NK-92 (cell line): ENCODE results near the gene WDR31.
"Not testable (repeated sequence)": the region's sequence is repeated elsewhere in the genome, so short reads cannot be mapped to it uniquely, and the experiment has no call there.

Experiments
- DNase-seq: peaks from one replicate; lab custom pipeline; 2025; ENCODE audit not compliant: unreplicated experiment; lab: John Stamatoyannopoulos, UW

Gene WDR31

DNA sequence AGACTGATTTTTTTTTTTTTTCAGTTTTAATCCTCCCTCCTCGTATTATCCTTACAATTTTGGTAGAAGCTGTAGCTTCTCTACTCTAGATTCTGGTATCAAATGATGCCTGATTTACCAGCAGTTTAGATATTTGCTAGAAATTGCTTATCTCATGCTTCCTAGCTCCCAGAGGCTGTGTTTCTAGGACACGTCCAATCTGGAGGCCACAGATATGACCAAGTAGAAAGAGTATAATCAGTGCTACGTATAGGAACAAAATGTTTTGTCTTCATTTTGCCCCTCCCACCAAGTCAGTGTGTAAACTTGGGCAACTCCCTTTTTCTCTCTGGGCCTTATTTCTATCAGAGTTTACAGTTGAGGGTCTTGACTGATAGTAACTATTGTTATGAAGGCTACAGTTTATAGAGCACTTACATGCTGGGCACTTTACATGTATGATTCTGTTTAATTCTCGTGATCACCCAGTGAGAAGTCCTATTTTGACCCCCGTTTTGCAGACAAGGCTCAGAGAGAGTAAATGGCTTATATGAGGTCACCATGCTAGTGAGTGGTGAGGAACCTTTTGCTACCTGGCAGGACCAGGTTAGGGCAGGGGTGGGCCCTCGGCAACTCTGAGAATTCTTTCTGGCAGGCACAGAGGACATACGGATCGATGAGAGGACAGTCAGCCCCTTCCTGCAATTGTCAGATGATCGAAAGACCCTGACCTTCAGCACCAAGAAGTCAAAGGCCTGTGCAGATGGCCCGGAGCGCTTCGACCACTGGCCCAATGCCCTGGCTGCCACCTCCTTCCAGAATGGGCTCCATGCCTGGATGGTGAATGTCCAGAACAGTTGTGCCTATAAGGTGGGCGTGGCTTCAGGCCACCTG lies 29.1 kb upstream of the WDR31 start:
- no peak for DNase-seq

DNA sequence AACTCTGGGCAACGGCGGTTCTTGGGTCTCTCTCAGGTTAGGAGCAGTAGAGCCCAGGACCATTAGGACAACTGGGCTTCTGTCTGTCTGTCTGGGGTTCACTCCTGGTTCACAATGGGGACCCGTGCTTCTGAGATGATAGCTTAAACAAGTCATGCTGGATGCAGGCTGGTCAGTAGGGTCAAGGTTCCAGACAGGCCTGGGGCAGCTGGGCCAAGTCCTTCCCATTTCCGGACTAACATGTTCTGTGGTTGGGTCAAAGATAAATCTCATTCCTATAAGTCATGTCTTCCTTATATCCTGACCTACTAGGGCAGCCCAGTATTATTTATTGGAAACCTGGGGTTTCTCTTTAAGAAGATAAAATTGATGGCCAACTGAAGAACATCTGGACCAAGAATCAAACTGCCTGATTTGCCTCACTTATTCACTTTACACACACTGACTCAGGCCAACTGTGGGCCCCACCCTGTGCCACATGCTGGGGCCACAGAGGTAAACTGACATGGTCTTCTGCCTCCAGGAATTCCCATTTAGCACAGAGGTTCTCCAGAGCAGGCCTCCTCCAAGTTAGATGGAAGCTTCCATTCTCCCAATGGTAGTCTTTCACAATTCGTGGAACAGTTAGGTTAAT lies 28.4 kb upstream of the WDR31 start:
- DNase-seq = no peak

DNA sequence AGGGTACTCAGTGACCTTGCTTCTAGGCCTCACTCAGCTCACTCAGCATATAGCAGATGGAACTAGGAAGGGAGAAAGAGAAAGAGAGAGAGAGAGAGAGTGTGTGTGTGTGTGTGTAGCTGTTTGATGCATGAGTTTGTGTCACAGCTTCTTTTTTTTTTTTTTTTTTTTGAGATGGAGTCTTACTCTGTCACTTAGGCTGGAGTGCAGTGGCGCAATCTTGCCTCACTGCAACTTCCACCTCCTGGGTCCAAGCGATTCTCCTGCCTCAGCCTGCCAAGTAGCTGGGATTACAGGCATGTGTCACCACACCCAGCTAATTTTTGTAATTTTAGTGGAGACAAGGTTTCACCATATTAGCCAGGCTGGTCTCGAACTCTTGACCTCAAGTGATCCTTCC lies 25.6 kb upstream of the WDR31 start:
- DNase-seq = not testable (repeated sequence)

DNA sequence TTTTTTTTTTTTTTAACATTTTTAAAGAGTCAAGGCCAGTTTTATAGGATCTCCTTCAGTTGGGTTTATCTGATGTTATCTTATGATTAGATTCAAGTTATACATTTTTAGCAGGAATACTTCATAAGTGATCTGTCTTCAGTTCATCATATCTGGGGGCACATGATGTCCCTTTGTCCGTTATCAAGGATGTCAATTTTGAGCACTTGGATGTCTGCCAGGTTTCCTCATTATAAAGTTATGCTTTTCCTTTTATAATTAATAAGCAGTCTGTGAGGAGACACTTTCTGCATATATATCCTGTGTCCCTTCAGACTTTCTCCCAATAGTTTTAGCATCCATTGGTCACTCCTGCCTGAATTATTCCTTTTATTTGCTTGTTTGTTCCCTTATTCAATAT lies 24.9 kb upstream of the WDR31 start:
- DNase-seq = no peak

DNA sequence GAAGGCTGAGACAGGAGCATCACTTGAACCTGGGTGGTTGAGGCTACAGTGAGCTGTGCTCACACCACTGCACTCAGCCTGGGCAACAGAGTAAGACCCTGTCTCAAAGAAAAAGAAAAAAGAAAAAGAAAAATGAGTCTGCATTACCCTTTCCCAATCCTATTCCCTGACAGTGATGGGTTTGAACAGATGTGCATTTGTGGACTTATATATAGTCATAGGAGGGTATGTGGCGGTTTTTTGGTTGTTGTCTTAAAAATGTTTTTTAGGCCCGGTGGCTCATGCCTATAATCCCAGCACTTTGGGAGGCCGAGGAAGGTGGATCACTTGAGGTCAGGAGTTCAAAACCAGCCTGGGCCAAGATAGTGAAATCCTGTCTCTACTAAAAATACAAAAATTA lies 23.3 kb upstream of the WDR31 start:
- DNase-seq = no peak

DNA sequence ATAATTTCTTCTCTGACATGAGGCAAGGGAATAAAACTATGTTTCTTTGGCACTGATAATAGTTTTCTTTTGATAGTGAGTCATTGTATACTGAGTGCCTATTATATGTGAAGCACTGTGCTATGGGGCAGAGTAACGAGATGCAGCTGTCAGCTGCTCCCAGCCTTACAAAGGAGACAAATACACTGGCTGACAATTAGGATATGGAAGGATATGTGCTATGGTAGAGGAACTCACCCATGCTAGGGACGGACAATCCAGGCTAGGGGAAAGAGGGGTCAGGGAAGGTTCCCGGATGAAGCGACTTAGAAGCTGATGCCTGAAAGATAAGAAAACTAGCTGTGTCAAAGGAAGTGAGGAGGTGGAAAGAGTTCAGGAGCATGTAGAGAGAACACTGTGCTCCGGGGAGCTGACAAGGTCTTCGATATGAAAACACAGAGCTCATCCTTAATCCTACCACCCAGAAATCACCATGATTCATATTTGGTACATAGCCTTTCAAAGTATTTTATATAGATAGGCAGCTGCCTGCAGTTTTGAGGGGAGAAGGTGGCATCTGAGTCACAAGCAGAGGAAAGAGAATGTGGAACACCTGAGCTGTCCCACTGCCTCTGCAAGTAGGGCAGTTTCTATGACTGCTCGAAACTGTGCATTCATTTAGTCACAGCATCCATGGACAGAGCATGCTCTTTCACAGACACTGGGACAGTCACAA lies 21.4 kb upstream of the WDR31 start:
- no peak for DNase-seq

DNA sequence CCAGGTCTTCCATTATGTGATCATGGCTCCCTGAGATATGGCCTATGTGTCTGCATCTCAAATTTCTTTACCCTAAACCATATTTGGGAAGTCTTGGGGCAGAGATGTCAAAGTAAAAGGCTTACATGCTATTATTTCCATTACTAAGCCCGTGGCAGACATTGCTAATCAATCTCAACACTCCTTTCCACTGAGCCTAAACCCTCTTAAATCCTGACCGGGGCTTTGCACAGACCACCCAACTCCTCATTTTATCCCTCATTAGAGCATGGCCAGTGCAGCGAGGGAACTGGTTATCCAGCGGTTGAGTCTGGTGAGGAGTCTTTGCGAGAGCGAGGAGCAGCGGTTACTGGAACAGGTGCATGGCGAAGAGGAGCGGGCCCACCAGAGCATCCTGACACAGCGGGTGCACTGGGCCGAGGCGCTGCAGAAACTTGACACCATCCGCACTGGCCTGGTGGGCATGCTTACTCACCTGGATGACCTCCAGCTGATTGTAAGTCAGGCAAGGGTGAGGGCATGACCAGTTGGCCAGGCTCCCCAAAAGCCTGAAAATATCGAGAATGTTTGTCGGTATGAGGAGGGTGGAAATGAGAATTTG lies 20.3 kb upstream of the WDR31 start:
- DNase-seq = no peak

DNA sequence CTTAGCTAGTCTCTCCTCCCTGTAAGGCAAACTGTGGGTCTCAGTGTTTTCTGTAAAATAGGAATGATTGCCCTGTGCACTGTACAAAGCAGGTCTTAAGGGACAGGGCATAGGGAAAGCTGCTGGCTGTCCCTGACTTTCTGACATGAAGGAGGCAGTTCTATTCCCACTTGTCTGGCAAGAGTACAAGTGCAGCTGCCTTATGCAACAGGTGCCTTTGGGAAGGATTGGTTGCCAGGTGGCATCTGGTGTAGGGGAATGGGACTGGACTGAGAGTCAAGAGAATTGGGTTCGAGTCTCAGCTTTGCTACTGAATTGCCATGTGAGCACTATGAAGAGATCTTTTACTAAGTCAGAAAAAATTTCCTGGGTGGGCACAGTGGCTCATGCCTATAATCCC lies 19.3 kb upstream of the WDR31 start:
- no peak for DNase-seq

DNA sequence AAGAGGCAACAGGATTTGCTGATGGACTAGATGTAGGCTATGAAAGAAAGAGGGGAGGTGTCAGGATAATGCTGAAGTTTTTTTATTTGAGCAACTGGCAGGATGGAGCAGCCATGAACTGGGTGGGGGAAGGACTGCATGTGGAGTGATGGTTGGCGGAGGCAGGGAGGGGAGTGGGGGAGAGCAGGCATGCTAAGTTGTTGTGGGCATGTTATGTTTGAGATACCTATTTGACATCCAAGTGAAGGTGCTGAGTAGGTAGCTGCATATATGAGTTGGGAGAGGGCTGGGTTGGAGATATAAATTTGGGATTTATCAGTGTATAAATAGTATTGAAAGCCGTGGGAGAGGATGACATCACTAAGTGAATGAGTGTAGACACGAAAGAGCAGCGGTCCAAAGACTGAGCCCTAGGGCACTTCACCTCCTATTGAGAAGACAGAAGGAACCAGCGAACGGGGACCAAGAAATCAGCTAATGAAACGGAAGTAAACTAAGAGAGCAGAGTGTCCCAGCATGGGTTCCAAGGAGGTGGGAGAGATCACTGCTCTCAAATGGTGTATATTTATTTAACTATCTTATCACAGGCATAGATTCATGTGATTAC lies 16.7 kb upstream of the WDR31 start:
- no peak for DNase-seq

DNA sequence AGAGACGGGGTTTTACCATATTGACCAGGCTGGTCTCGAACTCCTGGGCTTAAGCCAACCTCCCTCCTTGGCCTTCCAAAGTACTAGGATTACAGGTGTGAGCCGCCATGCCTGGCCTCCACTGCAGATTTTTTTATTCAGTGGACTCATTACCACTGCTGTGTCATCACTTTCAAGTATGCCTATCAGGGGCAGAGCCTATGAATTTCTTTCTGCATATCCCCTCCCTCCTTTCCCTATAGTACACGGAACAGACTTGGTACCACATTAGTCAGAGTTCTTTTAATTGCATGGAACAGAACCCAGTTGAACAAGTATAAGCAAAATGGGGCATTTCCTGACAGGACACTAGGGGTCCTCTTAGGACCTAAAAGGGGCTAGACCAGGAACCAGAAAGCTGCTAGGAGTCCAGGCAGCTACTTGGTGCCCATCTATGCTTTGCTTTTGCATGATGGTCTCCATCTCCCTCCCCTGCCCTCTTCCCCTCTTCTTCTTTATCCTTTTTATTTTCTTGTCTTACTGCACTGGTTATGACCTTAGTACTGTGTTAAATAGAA lies 15.0 kb upstream of the WDR31 start:
- DNase-seq = no peak

DNA sequence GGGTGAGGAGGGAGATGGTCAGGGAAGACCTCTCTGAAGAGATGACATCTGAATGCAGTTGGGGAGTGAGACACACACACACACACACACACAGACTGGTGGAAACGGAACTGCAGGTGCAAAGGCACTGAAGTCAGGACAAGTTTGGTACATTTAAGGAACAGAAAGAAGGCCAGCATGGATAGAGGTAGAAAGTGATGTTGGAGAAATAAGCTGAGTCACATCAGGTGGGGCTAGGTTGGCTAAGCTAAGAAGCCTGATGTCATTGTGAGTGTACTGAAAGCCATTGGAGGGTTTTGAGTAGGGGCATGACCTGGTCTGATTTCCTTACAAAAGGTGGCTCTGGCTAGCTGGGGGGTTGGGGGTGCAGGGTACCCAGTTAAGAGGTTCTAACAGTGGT lies 12.3 kb upstream of the WDR31 start:
- DNase-seq = no peak

DNA sequence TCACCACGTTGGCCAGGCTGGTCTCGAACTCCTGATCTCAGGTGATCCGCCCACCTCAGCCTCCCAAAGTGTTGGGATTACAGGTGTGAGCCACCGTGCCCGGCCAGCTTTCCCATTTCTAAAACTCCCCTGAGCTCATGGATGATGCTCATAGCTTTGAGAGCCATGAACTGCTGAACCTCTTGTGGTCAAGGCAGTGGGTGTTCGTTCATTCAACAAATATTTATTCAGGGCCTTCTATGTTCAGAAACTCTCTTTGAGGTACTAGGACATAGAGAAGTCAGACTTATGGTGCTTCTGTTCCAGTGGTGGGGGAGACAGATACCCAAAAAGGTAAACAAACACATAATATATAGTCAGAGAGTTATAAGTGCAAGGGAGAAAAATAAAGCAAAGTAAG lies 11.9 kb upstream of the WDR31 start:
- no peak for DNase-seq

DNA sequence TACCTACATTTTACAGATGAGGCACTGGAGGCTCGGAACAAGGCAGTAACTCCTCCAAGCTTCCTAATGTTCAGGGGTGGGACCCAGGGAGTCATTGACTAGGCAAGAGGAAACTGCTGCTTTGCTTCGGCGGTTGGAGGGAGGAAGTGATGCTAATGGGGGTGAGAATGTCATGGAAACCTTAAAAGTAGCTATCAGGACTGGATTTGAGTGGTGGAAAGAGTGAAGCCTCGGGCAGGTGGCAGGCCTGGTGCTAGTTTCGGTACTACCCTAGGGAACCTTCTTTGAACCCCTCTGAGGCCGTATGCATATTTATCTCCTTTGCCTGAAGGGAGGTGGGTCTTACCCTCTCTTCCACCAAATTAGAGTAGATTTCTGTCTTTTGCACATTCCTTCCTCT lies 10.9 kb upstream of the WDR31 start:
- no peak for DNase-seq

DNA sequence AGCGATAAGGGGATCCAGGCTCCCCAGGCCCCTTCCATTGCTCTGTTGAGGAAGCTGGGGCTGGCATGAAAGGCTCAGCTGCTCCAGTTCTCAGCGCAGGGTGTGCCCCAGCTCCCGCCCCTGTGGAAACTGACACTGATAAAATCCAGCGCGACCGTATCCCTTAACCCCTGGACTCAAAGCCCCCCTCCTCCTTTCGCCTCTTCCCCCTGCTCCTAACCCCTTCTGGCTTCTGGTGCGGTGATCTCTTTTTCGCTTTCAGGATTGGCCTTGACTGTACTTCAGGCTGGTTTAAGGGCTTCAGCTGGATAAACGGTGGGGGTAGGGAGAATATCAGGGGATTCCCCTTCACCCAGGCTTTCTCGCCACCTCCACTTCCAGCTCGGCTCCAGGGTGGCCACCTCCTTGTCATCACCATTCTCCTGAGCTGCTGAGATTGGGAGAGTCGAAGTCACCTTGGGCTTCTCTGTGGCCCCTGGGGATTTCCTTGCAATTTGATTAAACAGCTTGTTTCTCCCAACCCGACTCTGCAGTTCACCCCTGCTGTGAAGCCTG lies 10.1 kb upstream of the WDR31 start:
- DNase-seq = no peak

DNA sequence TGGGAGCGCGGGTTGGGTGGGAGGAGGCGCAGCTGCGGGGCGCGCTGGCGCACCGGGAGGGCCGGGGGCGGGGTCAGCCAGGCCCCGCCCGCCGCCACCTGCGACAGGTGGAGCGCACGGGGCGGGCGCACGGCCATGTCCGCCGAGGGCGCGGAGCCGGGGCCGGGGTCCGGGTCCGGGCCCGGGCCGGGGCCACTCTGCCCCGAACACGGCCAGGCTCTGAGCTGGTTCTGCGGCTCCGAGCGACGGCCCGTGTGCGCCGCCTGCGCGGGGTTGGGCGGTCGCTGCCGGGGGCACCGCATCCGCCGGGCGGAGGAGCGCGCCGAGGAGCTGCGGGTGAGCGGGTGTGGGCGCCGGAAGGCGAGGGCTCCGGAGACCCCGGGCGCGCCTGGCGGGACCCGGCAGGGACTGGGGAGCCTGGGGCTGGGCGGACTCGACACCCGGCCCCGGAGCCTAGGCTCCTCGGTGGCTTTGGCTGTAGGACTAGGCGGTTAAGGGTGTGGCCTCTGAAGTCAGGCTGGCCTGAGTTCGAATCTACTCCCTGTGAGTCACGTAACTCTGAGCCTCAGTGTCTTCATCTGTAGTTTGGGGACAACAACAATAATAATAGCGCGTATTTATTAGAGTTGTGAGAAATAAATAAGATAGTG lies 9.5 kb upstream of the WDR31 start, which contains the start of gene BSPRY:
Gene BSPRY, plus strand, starts transcription at position 97 of the 650 bp plus-strand sequence. Its CDS starts 39 bp downstream, at position 136.
- no peak for DNase-seq

DNA sequence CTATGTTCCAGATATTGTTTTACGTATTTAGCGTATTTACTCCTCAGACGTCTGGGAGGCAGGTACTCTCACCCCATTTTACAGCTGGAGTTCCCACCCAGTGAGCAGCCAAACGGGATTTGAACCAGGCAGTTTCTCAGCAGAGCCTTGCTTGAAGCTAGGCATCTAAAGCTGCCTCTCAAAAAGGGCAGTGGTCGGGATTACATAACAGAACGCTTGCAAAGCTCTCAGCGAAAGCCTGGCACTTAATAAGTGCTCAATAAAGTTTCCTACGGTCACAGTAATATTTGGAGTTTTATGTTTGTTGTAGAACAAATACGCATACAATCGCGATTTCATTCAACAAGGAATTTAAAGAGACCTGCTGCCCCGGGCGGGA lies 9.0 kb upstream of the WDR31 start:
- DNase-seq = no peak

DNA sequence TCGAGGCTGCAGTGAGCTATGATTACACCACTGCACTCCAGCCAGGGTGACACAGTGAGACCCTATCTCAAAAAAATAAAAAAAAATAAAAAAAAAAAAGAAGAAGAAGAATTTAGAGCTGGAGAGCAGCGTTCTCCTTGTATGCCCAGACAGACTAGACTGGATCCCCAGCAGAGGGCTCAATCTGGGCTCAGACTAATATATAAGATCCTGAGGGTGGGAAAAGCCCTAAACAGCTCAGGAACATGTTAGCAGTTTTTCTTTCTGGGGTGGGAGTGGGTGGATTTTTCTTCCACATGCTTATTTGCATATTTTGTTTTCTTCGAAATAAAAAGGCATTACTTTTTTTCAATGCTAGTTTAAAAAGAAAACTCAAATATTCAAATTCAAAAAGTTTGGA lies 8.4 kb upstream of the WDR31 start:
- no peak for DNase-seq

DNA sequence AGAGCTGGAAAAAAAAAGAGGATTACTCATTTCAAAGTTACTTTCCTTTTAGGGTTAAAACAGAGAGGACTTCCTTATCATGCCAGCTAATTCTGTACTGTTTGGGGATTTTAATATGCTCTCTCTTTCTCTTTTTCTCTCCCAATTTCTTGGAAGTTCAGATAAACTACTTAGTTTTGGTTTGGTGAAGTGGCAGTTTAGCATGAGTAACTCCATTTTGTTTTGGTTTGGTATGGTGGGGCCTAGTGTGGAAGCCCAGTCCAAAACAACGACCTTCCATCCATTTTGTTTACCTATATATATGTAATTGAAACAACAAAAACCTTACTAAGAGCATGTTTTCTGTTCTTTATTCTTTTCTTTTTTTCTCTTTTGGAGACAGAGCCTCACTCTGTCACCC lies 5.6 kb upstream of the WDR31 start:
- no peak for DNase-seq

DNA sequence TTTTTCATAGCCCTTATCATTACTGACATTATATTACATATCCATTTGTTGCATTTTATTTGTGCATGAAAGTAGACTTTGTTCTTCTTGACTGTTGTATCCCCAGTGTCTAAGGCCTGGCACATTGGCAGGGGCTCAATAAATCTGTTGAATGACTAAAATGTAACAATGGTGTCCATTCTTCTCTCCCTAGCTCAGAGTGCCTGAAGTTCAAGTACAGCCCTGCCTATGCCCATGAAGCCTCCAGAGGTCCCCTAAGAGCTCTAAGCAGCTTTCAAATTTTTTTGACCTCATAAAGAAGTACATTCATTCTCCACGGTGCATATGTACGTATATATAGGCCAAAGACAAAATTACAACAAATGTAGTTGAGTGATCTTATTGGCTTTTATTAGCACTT lies 5.1 kb upstream of the WDR31 start:
- no peak for DNase-seq

DNA sequence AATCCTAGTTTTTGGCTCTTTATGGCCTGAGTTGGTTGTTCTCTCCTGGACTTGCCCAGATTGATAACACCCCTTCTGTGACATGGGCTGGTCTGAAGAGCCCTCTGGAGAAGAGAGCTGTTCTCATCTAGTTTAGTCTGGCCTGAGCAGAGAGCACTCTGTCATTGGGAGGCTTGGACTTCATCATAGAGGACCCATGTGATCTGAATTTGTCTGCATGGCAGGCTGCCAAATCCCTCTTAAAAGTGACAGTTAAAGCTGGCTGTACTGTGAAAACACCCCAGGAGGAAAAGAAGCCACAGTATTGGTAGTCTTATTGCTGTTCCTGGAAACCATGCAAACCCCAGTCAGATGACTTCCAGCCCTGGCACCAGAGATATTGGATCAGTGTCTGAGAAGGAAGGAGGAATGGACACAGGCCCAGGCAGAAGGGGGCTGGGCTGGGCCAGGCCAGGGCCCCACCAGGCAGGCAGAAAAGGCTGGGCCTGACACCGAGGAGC lies 3.7 kb upstream of the WDR31 start:
- no peak for DNase-seq
